Rectal smooth muscle tissue (tissue), 1 donor: ENCODE results near the gene TMEM169.
"Not testable (repeated sequence)": the region's sequence is repeated elsewhere in the genome, so short reads cannot be mapped to it uniquely, and the experiment has no call there.

Source experiments
- H3K27ac ChIP-seq: one replicate; pipeline ENCODE4 v1.7.0; 2013; ENCODE audit warnings: low read depth, low read length, inconsistent platforms
- H3K27me3 ChIP-seq: one replicate; pipeline ENCODE4 v1.7.0; 2013; ENCODE audit warnings: low read length; ENCODE audit not compliant: control insufficient read depth, insufficient read depth
- H3K36me3 ChIP-seq: one replicate; pipeline ENCODE4 v1.7.0; 2013; ENCODE audit warnings: low read length; ENCODE audit not compliant: control insufficient read depth, insufficient read depth
- H3K4me1 ChIP-seq: one replicate; pipeline ENCODE4 v1.7.0; 2013; ENCODE audit warnings: low read length; ENCODE audit not compliant: control insufficient read depth, insufficient read depth
- H3K4me3 ChIP-seq: one replicate; pipeline ENCODE4 v1.7.0; 2013; ENCODE audit warnings: low read length
- H3K9ac ChIP-seq: one replicate; pipeline ENCODE4 v1.7.0; 2013; ENCODE audit warnings: low read length

TMEM169 gene

GRCh38 chr2:216126943-216127342 is 45.2 kb downstream of the TMEM169 start:
- Histone ChIP-seq H3K9ac (no peak overlapping the region), H3K4me1 (no peaks in the 10 kb centered on the region), H3K4me3 (no peak overlapping the region), H3K36me3 (peaks cover 17% of the 10 kb centered on the region), H3K27ac (no peak overlapping the region), H3K27me3 (no peaks in the 10 kb centered on the region)

- Histone ChIP-seq H3K27me3 (no peaks in the 10 kb centered on the region), H3K36me3 (peaks cover 26% of the 10 kb centered on the region), H3K4me1 (no peaks in the 10 kb centered on the region), H3K4me3 (no peak overlapping the region), H3K9ac (no peak overlapping the region), H3K27ac (no peak overlapping the region)
Measured at GRCh38 chr2:216130346-216130971, 48.7 kb downstream of the TMEM169 start.

GRCh38 chr2:216131175-216131926 is 49.6 kb downstream of the TMEM169 start:
- Histone ChIP-seq H3K27ac (no peak overlapping the region), H3K4me1 (no peaks in the 10 kb centered on the region), H3K36me3 (peaks cover 22% of the 10 kb centered on the region), H3K4me3 (no peak overlapping the region), H3K27me3 (no peaks in the 10 kb centered on the region), H3K9ac (no peak overlapping the region)

- no peaks in the 10 kb centered on the region for H3K27me3 ChIP-seq
- peaks cover 27% of the 10 kb centered on the region for H3K36me3 ChIP-seq
- H3K4me3 ChIP-seq, result no peak overlapping the region
- no peaks in the 10 kb centered on the region for H3K4me1 ChIP-seq
- H3K9ac ChIP-seq, result no peak overlapping the region
- H3K27ac ChIP-seq, result no peak overlapping the region
Measured at GRCh38 chr2:216132585-216132984, 50.9 kb downstream of the TMEM169 start.

- peaks cover 26% of the 10 kb centered on the region for H3K36me3 ChIP-seq
Measured at GRCh38 chr2:216133397-216133796, 51.7 kb downstream of the TMEM169 start.

GRCh38 chr2:216134958-216135541 is 53.3 kb downstream of the TMEM169 start:
- peaks cover 31% of the 10 kb centered on the region for H3K36me3 ChIP-seq
- no peak overlapping the region for H3K27ac ChIP-seq
- no peak overlapping the region for H3K9ac ChIP-seq

More at GRCh38 chr2:216133397-216133796, 51.7 kb downstream of the TMEM169 start:
- Histone ChIP-seq H3K9ac (no peak overlapping the region), H3K4me1 (no peaks in the 10 kb centered on the region), H3K27ac (no peak overlapping the region), H3K27me3 (no peaks in the 10 kb centered on the region), H3K4me3 (no peak overlapping the region)

GRCh38 chr2:216139884-216140283 is 58.2 kb downstream of the TMEM169 start:
- Histone ChIP-seq H3K27me3 (no peaks in the 10 kb centered on the region), H3K27ac (no peak overlapping the region), H3K4me3 (no peak overlapping the region), H3K4me1 (no peaks in the 10 kb centered on the region), H3K36me3 (peaks cover 44% of the 10 kb centered on the region), H3K9ac (no peak overlapping the region)

More at GRCh38 chr2:216134958-216135541, 53.3 kb downstream of the TMEM169 start:
- Histone ChIP-seq H3K4me3 (no peak overlapping the region), H3K27me3 (no peaks in the 10 kb centered on the region), H3K4me1 (no peaks in the 10 kb centered on the region)

- H3K27ac ChIP-seq, H3K4me1 ChIP-seq, H3K27me3 ChIP-seq, H3K9ac ChIP-seq, H3K4me3 ChIP-seq: not testable (repeated sequence)
- H3K36me3 ChIP-seq, result peaks cover 40% of the 10 kb centered on the region
Measured at GRCh38 chr2:216141516-216141915, 59.8 kb downstream of the TMEM169 start.

GRCh38 chr2:216142540-216142939 is 60.8 kb downstream of the TMEM169 start:
- no peak overlapping the region for H3K9ac ChIP-seq
- no peaks in the 10 kb centered on the region for H3K4me1 ChIP-seq
- no peak overlapping the region for H3K27ac ChIP-seq
- H3K27me3 ChIP-seq, result no peaks in the 10 kb centered on the region
- no peak overlapping the region for H3K4me3 ChIP-seq
- H3K36me3 ChIP-seq, result peaks cover 43% of the 10 kb centered on the region

GRCh38 chr2:216144372-216144771 is 62.7 kb downstream of the TMEM169 start:
- H3K36me3 ChIP-seq, result peaks cover 47% of the 10 kb centered on the region

GRCh38 chr2:216144857-216145256 is 63.1 kb downstream of the TMEM169 start:
- H3K36me3 ChIP-seq, result peaks cover 51% of the 10 kb centered on the region
- no peak overlapping the region for H3K4me3 ChIP-seq
- H3K4me1 ChIP-seq, result no peaks in the 10 kb centered on the region
- H3K27me3 ChIP-seq, result no peaks in the 10 kb centered on the region
- no peak overlapping the region for H3K27ac ChIP-seq
- H3K9ac ChIP-seq, result no peak overlapping the region

More at GRCh38 chr2:216144372-216144771, 62.7 kb downstream of the TMEM169 start:
- no peak overlapping the region for H3K9ac ChIP-seq
- H3K4me3 ChIP-seq, result no peak overlapping the region
- no peaks in the 10 kb centered on the region for H3K27me3 ChIP-seq
- no peaks in the 10 kb centered on the region for H3K4me1 ChIP-seq
- no peak overlapping the region for H3K27ac ChIP-seq

GRCh38 chr2:216146573-216146972 is 64.9 kb downstream of the TMEM169 start:
- Histone ChIP-seq H3K4me3 (no peak overlapping the region), H3K4me1 (no peaks in the 10 kb centered on the region), H3K27ac (no peak overlapping the region), H3K9ac (no peak overlapping the region), H3K27me3 (no peaks in the 10 kb centered on the region), H3K36me3 (peaks cover 44% of the 10 kb centered on the region)
